GM12878 (cell line): Measurements from ENCODE around the gene CNPPD1. TPM values are rescaled to one million over a fixed set of nuclear protein-coding genes. Genes with fewer than 3 reads are reported as not detected.
A peak's percentile ranks its signal among the peaks of the same experiment; 100 is the strongest.

Experiments used
- ATF2 ChIP-seq: IDR thresholded peaks from 2 replicates; pipeline ENCODE4 v1.6.1; 2012; ENCODE audit warnings: low read length, inconsistent platforms
- BCL11A ChIP-seq: IDR thresholded peaks from 2 replicates; pipeline ENCODE4 v1.6.1; 2011; ENCODE audit warnings: low read depth, low read length
- CBX5 ChIP-seq: sonication (generic); IDR thresholded peaks from 2 replicates; pipeline ENCODE4 v1.6.1; 2016; ENCODE audit warnings: low read depth, moderate library complexity, mild to moderate bottlenecking, inconsistent platforms
- CHD2 ChIP-seq: IDR thresholded peaks from 2 replicates; pipeline ENCODE4 v1.6.1; 2011; ENCODE audit warnings: low read depth, low read length, improper control_type of control experiment, borderline replicate concordance
- DPF2 ChIP-seq: fragments of 450-650 bp; IDR thresholded peaks from 2 replicates; pipeline ENCODE4 v1.6.1; 2017; ENCODE audit warnings: mild to moderate bottlenecking
- E2F4 ChIP-seq: IDR thresholded peaks from 2 replicates; pipeline ENCODE4 v1.6.1; 2012; ENCODE audit warnings: low read depth, low read length, improper control_type of control experiment
- ETV6 ChIP-seq, 2 experiments: fragments of 450-650 bp in 1 of 2; IDR thresholded peaks in 1 of 2; conservative IDR thresholded peaks in 1 of 2; 2 replicates each; pipeline ENCODE4 v1.6.1; 2014; ENCODE audit warnings: antibody characterized with exemption in 1 of 2, borderline replicate concordance in 1 of 2, low read depth in 1 of 2, mild to moderate bottlenecking in 1 of 2, moderate library complexity in 1 of 2
- MYB ChIP-seq: fragments of 150-350 bp; IDR thresholded peaks from 2 replicates; pipeline ENCODE4 v1.6.1; 2014; ENCODE audit warnings: mild to moderate bottlenecking, low read depth, low read length, borderline replicate concordance
- NR2C2 ChIP-seq: IDR thresholded peaks from 2 replicates; pipeline ENCODE4 v1.6.1; 2011; ENCODE audit warnings: borderline replicate concordance, low read depth; ENCODE audit not compliant: control insufficient read depth, insufficient read length
- PML ChIP-seq: IDR thresholded peaks from 2 replicates; pipeline ENCODE4 v1.6.1; 2012; ENCODE audit warnings: low read length, inconsistent platforms
- RFX5 ChIP-seq: IDR thresholded peaks from 2 replicates; pipeline ENCODE4 v1.6.1; 2011; ENCODE audit warnings: low read depth, low read length, improper control_type of control experiment
- SRF ChIP-seq, 2 experiments: IDR thresholded peaks; 2 replicates each; pipeline ENCODE4 v1.6.1; 2011; ENCODE audit warnings: low read depth in 2 of 2, low read length in 2 of 2, mild to moderate bottlenecking in 1 of 2, moderate library complexity in 1 of 2
- STAT3 ChIP-seq: IDR thresholded peaks from 2 replicates; pipeline ENCODE4 v1.6.1; 2011; ENCODE audit warnings: low read depth, low read length, improper control_type of control experiment
- ZBED1 ChIP-seq: IDR thresholded peaks from 2 replicates; pipeline ENCODE4 v1.6.1; 2016; ENCODE audit warnings: borderline replicate concordance
- ZNF217 ChIP-seq: fragments of 450-650 bp; IDR thresholded peaks from 2 replicates; pipeline ENCODE4 v1.6.1; 2017; ENCODE audit warnings: antibody characterized with exemption, mild to moderate bottlenecking
- ZNF384 ChIP-seq: IDR thresholded peaks from 2 replicates; pipeline ENCODE4 v1.6.1; 2012; ENCODE audit warnings: low read depth, mild to moderate bottlenecking, low read length, improper control_type of control experiment, borderline replicate concordance
- ZNF592 ChIP-seq: fragments of 450-650 bp; IDR thresholded peaks from 2 replicates; pipeline ENCODE4 v1.6.1; 2017; ENCODE audit warnings: mild to moderate bottlenecking, moderate library complexity
- polyA plus RNA-seq, 11 experiments: library from polyadenylated mRNA; depleted of rRNA in 4 of 11; unstranded in 6 of 11; stranded (reverse) in 5 of 11; fragments of >200 nt; fragmentation: Nextera tagmentation in 4 of 11; fragmentation: Illumina TruSeq in 1 of 11; extraction: Ambion mirVana in 4 of 11; extraction: Trizol in 1 of 11; gene quantifications; 1 replicate in 1 of 11; 2 replicates in 10 of 11; pipeline versions ENCODE4 v1.2.1 to v1.2.3, GENCODE V29; 2011 to 2016; ENCODE audit warnings: inconsistent platforms in 2 of 11, missing spikeins in 2 of 11, low read depth in 1 of 11
- total RNA-seq, 4 experiments: library from RNA; depleted of rRNA in 3 of 4; stranded (reverse); fragments of >200 nt in 3 of 4; fragmentation: Illumina TruSeq in 1 of 4; extraction: Trizol in 1 of 4; gene quantifications; 2 replicates each; pipeline versions ENCODE4 v1.2.1 to v1.2.3, GENCODE V29; 2013 to 2021
- TF ChIP-seq, protein P1 (sequence below): fragments of 450-650 bp; IDR thresholded peaks from 2 replicates; pipeline ENCODE4 v1.6.1; 2017; ENCODE audit warnings: mild to moderate bottlenecking, moderate library complexity

CNPPD1 gene
- total and polyA plus RNA-seq, 10 of the 15 experiments (the other 5 are each of a cell fraction or from before 2014, with no cell fraction given), result 12.2 to 86.6 (median 43.4) TPM

DNA sequence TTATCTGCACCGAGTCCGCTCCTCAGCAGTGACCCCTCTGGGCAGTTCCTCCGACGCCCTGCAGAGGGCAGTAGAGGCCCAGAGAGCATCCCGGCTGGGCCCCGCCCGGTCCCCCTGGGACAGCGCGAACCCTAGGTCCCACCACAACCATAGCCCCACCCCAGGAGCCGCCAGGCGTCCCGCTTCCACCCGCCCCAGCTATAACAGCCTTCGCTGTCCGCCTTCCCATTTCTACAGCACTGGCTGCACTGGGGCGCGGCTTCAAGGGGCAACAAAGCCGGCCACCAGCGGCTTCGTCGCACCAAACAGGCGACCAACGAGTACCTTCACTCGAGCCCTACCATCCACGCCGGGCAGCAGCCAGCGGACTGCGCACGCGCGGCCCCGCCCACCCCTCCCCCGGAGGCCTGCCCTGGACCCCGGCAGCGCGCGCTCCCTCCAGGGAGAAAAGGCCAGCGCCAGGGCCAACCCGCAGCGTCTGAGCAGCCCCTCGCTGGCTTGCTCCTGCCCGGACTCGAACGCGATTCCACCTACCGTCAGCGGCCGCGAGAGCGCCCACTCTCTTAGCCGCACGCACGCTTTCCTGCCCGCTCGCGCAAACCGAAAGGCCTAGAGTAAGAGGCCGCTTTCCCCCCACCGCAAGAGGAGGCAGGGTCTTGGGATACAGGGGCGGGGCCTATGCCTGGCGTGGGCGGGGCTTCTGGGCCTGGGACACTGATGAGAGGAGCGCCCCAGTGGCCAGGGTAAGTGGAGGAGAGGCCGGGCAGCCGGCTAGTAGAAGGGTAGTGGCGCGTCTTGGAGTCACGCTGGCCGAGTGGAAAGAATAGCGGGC lies 16.3 kb downstream of the CNPPD1 start, which contains the start of gene NHEJ1 (continued):
- TF ChIP-seq ZNF592 (no peak), PML (no peak), DPF2 (peak; percentile 62), SRF (IDR thresholded peaks at IDR 0.05; ENCODE audit: low read depth in 2 of 2, low read length in 2 of 2) (no peak), ZBED1 (no peak), STAT3 (no peak), E2F4 (no peak), ZNF217 (no peak), RFX5 (no peak), NR2C2 (no peak), CHD2 (no peak), MYB (no peak), BCL11A (no peak), CBX5 (peak; percentile 46; the same call in 1 of the 2 replicates), ETV6 (conservative IDR thresholded peaks at IDR 0.05 in 1 of 2, IDR thresholded peaks at IDR 0.05 in 1 of 2; ENCODE audit: borderline replicate concordance in 1 of 2, low read depth in 1 of 2) (no peak), ZNF384 (no peak), ATF2 (no peak)
- TF ChIP-seq, protein P1, sequence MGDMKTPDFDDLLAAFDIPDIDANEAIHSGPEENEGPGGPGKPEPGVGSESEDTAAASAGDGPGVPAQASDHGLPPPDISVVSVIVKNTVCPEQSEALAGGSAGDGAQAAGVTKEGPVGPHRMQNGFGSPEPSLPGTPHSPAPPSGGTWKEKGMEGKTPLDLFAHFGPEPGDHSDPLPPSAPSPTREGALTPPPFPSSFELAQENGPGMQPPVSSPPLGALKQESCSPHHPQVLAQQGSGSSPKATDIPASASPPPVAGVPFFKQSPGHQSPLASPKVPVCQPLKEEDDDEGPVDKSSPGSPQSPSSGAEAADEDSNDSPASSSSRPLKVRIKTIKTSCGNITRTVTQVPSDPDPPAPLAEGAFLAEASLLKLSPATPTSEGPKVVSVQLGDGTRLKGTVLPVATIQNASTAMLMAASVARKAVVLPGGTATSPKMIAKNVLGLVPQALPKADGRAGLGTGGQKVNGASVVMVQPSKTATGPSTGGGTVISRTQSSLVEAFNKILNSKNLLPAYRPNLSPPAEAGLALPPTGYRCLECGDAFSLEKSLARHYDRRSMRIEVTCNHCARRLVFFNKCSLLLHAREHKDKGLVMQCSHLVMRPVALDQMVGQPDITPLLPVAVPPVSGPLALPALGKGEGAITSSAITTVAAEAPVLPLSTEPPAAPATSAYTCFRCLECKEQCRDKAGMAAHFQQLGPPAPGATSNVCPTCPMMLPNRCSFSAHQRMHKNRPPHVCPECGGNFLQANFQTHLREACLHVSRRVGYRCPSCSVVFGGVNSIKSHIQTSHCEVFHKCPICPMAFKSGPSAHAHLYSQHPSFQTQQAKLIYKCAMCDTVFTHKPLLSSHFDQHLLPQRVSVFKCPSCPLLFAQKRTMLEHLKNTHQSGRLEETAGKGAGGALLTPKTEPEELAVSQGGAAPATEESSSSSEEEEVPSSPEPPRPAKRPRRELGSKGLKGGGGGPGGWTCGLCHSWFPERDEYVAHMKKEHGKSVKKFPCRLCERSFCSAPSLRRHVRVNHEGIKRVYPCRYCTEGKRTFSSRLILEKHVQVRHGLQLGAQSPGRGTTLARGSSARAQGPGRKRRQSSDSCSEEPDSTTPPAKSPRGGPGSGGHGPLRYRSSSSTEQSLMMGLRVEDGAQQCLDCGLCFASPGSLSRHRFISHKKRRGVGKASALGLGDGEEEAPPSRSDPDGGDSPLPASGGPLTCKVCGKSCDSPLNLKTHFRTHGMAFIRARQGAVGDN, result peak; percentile 83
